DOHH2 (cell line): ENCODE results near the gene S100A16.

Experiments used
- H3F3A ChIP-seq: fragments of 200-600 bp; sonication (generic), shearing (Covaris generic); 2 replicates; pipeline ENCODE4 v1.6.0; 2016; ENCODE audit warnings: antibody characterized with exemption, mild to moderate bottlenecking; ENCODE audit not compliant: control insufficient read depth, insufficient read depth
- H3K27ac ChIP-seq: fragments of 200-600 bp; sonication (generic); 2 replicates; pipeline ENCODE4 v1.5.1; 2014; ENCODE audit warnings: low read depth, mild to moderate bottlenecking, low read length, moderate library complexity
- H3K27me3 ChIP-seq: fragments of 200-600 bp; sonication (generic); 2 replicates; pipeline ENCODE4 v1.6.1; 2014; ENCODE audit warnings: mild to moderate bottlenecking, low read length, mixed read lengths; ENCODE audit not compliant: control insufficient read depth
- H3K36me3 ChIP-seq: fragments of 200-600 bp; sonication (generic); 2 replicates; pipeline ENCODE4 v1.6.1; 2014; ENCODE audit warnings: mild to moderate bottlenecking, low read length, moderate library complexity, mixed read lengths; ENCODE audit not compliant: control insufficient read depth
- H3K4me1 ChIP-seq: fragments of 200-600 bp; sonication (generic); 2 replicates; pipeline ENCODE4 v1.6.1; 2014; ENCODE audit warnings: mild to moderate bottlenecking, low read length, mixed read lengths; ENCODE audit not compliant: control insufficient read depth
- H3K4me2 ChIP-seq: fragments of 200-600 bp; sonication (generic); 2 replicates; pipeline ENCODE4 v1.6.0; 2014; ENCODE audit warnings: mild to moderate bottlenecking, low read length, moderate library complexity
- H3K4me3 ChIP-seq: fragments of 200-600 bp; sonication (generic); 2 replicates; pipeline ENCODE4 v1.5.1; 2014; ENCODE audit warnings: mild to moderate bottlenecking, low read length, mixed read lengths
- H3K79me2 ChIP-seq: fragments of 200-600 bp; sonication (generic); 2 replicates; pipeline ENCODE4 v1.6.1; 2014; ENCODE audit warnings: mild to moderate bottlenecking, low read length, mixed read lengths; ENCODE audit not compliant: control insufficient read depth
- H3K9me2 ChIP-seq: fragments of 200-600 bp; sonication (generic); replicated peaks from 2 replicates; pipeline ENCODE4 v1.6.1; 2014; ENCODE audit warnings: mild to moderate bottlenecking, low read length, mixed read lengths; ENCODE audit not compliant: control insufficient read depth
- H3K9me3 ChIP-seq: fragments of 200-600 bp; sonication (generic); 2 replicates; pipeline ENCODE4 v1.6.1; 2014; ENCODE audit warnings: antibody characterized with exemption, low read length, mixed read lengths; ENCODE audit not compliant: control insufficient read depth, insufficient read depth
- H4K20me1 ChIP-seq: fragments of 200-600 bp; sonication (generic); 2 replicates; pipeline ENCODE4 v1.6.0; 2014; ENCODE audit warnings: low read depth, mild to moderate bottlenecking, antibody characterized with exemption, low read length, moderate library complexity; ENCODE audit not compliant: control insufficient read depth, insufficient read depth
- EZH2phosphoT487 ChIP-seq: fragments of 200-600 bp; sonication (generic); IDR thresholded peaks from 2 replicates; pipeline ENCODE4 v1.6.1; 2017; ENCODE audit warnings: borderline replicate concordance, mild to moderate bottlenecking, antibody characterized with exemption, low read length, moderate library complexity, mixed read lengths
- TF ChIP-seq, protein P1 (sequence below): fragments of 200-600 bp; sonication (generic); IDR thresholded peaks from one replicate; pipeline ENCODE4 v1.5.1; 2014; ENCODE audit warnings: antibody characterized with exemption, mild to moderate bottlenecking, low read depth, low read length; ENCODE audit not compliant: poor library complexity, severe bottlenecking

S100A16 gene

GRCh38 chr1:153616144-153616916 is 3.4 kb upstream of the S100A16 start, which contains the start of gene S100A14:
TSS of gene S100A14 (minus strand) at chr1:153616325. CDS start at chr1:153615858, 467 bp downstream.
- Histone ChIP-seq H3K79me2 (no peaks in the 10 kb centered on the region), H3K27me3 (no peaks in the 10 kb centered on the region), H3F3A (no peaks in the 10 kb centered on the region), H4K20me1 (no peaks in the 10 kb centered on the region), H3K9me3 (no peaks in the 10 kb centered on the region), H3K9me2 (no peaks in the 10 kb centered on the region), H3K36me3 (peaks cover 22% of the 10 kb centered on the region), H3K4me1 (peaks cover 6% of the 10 kb centered on the region), H3K4me2 (no peak within 1 kb of the TSS), H3K4me3 (no peak within 1 kb of the TSS), H3K27ac (no peak within 1 kb of the TSS)
- TF ChIP-seq, protein P1, sequence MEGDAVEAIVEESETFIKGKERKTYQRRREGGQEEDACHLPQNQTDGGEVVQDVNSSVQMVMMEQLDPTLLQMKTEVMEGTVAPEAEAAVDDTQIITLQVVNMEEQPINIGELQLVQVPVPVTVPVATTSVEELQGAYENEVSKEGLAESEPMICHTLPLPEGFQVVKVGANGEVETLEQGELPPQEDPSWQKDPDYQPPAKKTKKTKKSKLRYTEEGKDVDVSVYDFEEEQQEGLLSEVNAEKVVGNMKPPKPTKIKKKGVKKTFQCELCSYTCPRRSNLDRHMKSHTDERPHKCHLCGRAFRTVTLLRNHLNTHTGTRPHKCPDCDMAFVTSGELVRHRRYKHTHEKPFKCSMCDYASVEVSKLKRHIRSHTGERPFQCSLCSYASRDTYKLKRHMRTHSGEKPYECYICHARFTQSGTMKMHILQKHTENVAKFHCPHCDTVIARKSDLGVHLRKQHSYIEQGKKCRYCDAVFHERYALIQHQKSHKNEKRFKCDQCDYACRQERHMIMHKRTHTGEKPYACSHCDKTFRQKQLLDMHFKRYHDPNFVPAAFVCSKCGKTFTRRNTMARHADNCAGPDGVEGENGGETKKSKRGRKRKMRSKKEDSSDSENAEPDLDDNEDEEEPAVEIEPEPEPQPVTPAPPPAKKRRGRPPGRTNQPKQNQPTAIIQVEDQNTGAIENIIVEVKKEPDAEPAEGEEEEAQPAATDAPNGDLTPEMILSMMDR, result no peak
- no peak for TF ChIP-seq EZH2phosphoT487

DNA sequence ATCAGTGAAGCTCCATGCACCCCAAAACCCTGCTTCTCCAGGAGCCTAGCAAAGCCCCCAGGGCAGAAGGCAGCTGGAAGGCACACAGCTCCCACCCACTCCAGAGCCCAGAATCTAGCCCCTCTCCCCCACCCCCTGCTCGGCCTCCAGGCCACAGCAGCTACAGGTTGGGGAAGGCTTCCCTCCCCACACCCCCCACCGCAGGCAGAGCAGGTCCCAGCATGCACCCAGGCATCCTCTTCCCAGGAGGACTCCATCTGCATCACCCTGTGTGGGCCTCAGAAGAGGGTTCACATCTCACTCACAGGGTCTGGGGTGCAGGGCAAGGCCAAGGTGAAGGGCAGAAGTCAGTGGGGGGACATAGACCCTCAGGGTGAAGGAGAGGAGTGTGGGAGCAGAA is 2.5 kb upstream of the S100A16 start:
- Histone ChIP-seq H3K36me3 (peaks cover 19% of the 10 kb centered on the region), H3K9me3 (no peaks in the 10 kb centered on the region), H3K27ac (no peak overlapping the region), H3K4me2 (no peak overlapping the region), H3K4me1 (peaks cover 6% of the 10 kb centered on the region), H3K4me3 (no peak overlapping the region), H3K27me3 (no peaks in the 10 kb centered on the region), H4K20me1 (no peaks in the 10 kb centered on the region), H3K9me2 (no peaks in the 10 kb centered on the region), H3F3A (no peaks in the 10 kb centered on the region), H3K79me2 (no peaks in the 10 kb centered on the region)
- TF ChIP-seq EZH2phosphoT487, result no peak
- TF ChIP-seq, protein P1, result no peak

DNA sequence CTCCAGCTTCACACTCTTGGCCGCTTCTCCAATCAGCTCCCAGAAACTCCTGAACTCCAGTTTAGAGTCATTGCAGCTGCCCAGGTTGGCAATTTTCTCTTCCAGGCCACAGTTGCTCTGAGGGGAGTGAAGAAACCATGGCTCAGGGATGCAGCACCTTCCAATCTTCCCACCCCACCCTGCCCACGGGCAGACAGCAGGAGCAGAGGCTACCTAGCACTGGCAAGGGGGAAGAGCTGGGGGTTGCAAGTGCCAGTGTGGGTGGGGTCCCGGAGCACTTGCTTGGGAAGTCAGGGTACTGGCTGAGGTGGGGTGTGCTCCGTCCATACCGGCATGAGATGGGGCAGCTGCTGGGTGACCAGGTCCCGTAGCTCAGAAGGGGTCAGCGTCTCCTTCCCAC is 2.0 kb upstream of the S100A16 start:
- Histone ChIP-seq H3K9me3 (no peaks in the 10 kb centered on the region), H3K9me2 (no peaks in the 10 kb centered on the region), H3F3A (no peaks in the 10 kb centered on the region), H3K27ac (no peak overlapping the region), H3K4me2 (no peak overlapping the region), H3K36me3 (peaks cover 14% of the 10 kb centered on the region), H4K20me1 (no peaks in the 10 kb centered on the region), H3K4me3 (no peak overlapping the region), H3K79me2 (no peaks in the 10 kb centered on the region), H3K27me3 (no peaks in the 10 kb centered on the region), H3K4me1 (peaks cover 6% of the 10 kb centered on the region)
- TF ChIP-seq, protein P1, result no peak
- TF ChIP-seq EZH2phosphoT487, result no peak
